ENCODE data around the gene WDR75.

Gene WDR75

DNA sequence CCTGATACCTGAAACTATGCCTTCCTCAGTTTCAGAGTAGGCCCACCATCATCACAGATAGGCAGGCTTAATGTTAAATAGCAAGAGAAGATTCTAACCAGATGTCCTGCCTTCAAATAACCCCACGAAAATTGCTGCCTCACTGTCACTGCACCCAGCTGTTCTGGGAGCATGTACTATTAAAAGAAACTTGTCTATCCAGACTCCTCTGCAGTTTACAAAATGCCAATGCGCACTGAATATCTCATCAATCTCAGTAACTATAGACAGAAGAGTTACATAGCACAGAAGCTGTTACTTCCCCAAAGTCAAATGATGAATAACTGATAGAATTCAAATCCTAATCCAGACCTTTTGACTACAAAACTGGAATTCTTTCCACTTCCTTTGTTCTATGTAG is 43.9 kb downstream of the WDR75 start (continued):
- TF ChIP-seq, protein P1, sequence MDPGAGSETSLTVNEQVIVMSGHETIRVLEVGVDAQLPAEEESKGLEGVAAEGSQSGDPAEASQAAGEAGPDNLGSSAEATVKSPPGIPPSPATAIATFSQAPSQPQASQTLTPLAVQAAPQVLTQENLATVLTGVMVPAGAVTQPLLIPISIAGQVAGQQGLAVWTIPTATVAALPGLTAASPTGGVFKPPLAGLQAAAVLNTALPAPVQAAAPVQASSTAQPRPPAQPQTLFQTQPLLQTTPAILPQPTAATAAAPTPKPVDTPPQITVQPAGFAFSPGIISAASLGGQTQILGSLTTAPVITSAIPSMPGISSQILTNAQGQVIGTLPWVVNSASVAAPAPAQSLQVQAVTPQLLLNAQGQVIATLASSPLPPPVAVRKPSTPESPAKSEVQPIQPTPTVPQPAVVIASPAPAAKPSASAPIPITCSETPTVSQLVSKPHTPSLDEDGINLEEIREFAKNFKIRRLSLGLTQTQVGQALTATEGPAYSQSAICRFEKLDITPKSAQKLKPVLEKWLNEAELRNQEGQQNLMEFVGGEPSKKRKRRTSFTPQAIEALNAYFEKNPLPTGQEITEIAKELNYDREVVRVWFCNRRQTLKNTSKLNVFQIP (CRISPR knock-in tag; IDR thresholded peaks at IDR 0.05; ENCODE audit: borderline replicate concordance, low read depth): no peak
- no peak for TF ChIP-seq ARNTL (CRISPR knock-in tag; IDR thresholded peaks at IDR 0.05; ENCODE audit: borderline replicate concordance, low read depth)
- TF ChIP-seq, protein P2, sequence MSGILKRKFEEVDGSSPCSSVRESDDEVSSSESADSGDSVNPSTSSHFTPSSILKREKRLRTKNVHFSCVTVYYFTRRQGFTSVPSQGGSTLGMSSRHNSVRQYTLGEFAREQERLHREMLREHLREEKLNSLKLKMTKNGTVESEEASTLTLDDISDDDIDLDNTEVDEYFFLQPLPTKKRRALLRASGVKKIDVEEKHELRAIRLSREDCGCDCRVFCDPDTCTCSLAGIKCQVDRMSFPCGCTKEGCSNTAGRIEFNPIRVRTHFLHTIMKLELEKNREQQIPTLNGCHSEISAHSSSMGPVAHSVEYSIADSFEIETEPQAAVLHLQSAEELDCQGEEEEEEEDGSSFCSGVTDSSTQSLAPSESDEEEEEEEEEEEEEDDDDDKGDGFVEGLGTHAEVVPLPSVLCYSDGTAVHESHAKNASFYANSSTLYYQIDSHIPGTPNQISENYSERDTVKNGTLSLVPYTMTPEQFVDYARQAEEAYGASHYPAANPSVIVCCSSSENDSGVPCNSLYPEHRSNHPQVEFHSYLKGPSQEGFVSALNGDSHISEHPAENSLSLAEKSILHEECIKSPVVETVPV (CRISPR knock-in tag; IDR thresholded peaks at IDR 0.05): no peak

DNA sequence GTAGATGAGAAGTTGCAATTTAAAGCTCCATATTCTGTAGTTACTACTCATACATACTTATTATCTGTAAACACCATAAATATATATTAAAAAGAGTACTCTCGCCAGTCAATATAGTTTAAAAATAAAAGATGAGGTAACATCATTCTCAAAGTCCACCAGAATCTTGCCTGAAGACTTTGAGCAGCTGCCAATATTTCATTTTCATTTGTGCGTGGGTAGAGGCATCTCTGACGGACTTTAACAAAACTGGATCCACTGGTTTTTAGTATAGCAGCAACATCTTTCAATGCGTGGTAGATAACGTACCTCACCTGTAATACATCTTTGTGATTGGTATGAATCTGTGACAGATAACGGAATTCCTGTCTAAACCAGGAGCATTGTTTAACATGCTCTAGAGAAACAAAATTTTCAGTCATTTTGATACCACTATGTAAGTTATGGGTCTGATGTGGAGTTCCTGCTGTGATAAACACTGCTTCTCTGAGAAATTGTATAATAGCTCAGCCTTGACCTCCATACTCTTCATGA is 45.0 kb downstream of the WDR75 start:
- no peak for TF ChIP-seq CSDC2 (CRISPR knock-in tag; IDR thresholded peaks at IDR 0.05)
- no peak for TF ChIP-seq BACH2 (CRISPR knock-in tag; IDR thresholded peaks at IDR 0.05; ENCODE audit: borderline replicate concordance)
- no peak for ATAC-seq

DNA sequence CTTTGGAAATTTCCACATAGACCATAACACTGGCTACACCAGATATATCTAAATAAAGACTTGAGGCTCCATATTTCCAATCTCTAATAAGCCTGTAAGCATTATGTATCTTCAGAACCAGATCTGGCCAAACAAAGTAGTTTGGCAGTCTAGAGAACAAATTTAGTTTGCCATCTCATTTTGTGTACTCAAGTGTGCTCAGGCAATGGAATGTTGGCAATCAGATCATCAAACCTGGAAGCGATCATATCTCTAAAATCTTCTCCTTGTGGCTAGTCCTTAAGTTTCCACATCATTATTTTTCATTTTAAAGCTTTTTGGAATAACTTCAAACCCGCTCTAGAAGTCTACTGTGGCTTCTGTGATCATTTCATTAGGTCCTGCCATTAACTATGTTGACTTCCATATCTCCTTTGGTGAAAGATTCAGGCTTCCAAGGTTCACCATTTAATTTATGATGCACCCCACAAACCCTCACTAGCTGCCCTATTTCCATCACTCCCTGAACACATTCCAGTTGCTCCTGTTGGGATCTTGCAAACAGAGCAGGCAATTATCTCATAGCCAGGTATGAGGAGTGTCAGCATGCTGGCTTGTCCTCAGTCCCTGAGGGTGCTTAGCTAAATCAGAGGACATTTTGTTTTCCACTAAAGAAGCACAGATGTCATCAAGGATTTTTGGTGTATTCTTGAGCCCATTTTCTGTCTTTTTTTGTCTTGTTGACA is 46.2 kb downstream of the WDR75 start:
- TF ChIP-seq, protein P3, sequence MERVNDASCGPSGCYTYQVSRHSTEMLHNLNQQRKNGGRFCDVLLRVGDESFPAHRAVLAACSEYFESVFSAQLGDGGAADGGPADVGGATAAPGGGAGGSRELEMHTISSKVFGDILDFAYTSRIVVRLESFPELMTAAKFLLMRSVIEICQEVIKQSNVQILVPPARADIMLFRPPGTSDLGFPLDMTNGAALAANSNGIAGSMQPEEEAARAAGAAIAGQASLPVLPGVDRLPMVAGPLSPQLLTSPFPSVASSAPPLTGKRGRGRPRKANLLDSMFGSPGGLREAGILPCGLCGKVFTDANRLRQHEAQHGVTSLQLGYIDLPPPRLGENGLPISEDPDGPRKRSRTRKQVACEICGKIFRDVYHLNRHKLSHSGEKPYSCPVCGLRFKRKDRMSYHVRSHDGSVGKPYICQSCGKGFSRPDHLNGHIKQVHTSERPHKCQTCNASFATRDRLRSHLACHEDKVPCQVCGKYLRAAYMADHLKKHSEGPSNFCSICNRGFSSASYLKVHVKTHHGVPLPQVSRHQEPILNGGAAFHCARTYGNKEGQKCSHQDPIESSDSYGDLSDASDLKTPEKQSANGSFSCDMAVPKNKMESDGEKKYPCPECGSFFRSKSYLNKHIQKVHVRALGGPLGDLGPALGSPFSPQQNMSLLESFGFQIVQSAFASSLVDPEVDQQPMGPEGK (CRISPR knock-in tag; IDR thresholded peaks at IDR 0.05; ENCODE audit: borderline replicate concordance): no peak
- TF ChIP-seq TCF4 (CRISPR knock-in tag; IDR thresholded peaks at IDR 0.05; ENCODE audit: borderline replicate concordance): no peak
- no peak for TF ChIP-seq SNAI2 (CRISPR knock-in tag; IDR thresholded peaks at IDR 0.05)
- no peak for TF ChIP-seq ZC3H10 (CRISPR knock-in tag; IDR thresholded peaks at IDR 0.05)
- TF ChIP-seq TOX (CRISPR knock-in tag; IDR thresholded peaks at IDR 0.05; ENCODE audit: borderline replicate concordance): no peak
- no peak for TF ChIP-seq ZNF8 (CRISPR knock-in tag; IDR thresholded peaks at IDR 0.05)
- TF ChIP-seq ZFP3 (CRISPR knock-in tag; IDR thresholded peaks at IDR 0.05): no peak
- no peak for TF ChIP-seq ZNF70 (CRISPR knock-in tag; IDR thresholded peaks at IDR 0.05)
- TF ChIP-seq, protein P4, sequence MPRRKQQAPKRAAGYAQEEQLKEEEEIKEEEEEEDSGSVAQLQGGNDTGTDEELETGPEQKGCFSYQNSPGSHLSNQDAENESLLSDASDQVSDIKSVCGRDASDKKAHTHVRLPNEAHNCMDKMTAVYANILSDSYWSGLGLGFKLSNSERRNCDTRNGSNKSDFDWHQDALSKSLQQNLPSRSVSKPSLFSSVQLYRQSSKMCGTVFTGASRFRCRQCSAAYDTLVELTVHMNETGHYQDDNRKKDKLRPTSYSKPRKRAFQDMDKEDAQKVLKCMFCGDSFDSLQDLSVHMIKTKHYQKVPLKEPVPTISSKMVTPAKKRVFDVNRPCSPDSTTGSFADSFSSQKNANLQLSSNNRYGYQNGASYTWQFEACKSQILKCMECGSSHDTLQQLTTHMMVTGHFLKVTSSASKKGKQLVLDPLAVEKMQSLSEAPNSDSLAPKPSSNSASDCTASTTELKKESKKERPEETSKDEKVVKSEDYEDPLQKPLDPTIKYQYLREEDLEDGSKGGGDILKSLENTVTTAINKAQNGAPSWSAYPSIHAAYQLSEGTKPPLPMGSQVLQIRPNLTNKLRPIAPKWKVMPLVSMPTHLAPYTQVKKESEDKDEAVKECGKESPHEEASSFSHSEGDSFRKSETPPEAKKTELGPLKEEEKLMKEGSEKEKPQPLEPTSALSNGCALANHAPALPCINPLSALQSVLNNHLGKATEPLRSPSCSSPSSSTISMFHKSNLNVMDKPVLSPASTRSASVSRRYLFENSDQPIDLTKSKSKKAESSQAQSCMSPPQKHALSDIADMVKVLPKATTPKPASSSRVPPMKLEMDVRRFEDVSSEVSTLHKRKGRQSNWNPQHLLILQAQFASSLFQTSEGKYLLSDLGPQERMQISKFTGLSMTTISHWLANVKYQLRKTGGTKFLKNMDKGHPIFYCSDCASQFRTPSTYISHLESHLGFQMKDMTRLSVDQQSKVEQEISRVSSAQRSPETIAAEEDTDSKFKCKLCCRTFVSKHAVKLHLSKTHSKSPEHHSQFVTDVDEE (CRISPR knock-in tag; IDR thresholded peaks at IDR 0.05): no peak
- no peak for TF ChIP-seq ZNF565 (CRISPR knock-in tag; conservative IDR thresholded peaks at IDR 0.05; ENCODE audit: low read depth)
- TF ChIP-seq RARB (CRISPR knock-in tag; IDR thresholded peaks at IDR 0.05): no peak
- no peak for TF ChIP-seq PPARA (CRISPR knock-in tag; IDR thresholded peaks at IDR 0.05; ENCODE audit: borderline replicate concordance)
- no peak for TF ChIP-seq ESRRG (CRISPR knock-in tag; IDR thresholded peaks at IDR 0.05)
- ATAC-seq: no peak

DNA sequence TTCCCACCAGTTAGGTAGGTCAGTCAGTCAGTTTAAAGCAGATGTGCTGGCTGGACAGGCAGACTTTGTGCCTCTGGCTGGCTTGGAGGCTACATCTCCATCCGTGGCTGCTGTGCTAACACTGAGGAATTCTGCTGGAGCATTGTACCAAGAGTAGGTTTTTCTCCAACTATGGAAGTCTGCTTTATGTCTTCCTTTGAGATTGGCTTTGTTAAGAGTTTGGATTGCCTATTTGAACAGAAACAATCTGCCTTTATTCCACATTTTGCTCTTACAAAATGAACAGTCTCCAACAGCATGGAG is 46.7 kb downstream of the WDR75 start:
- TF ChIP-seq GLIS3 (CRISPR knock-in tag; IDR thresholded peaks at IDR 0.05) (no peak), ZNF8 (CRISPR knock-in tag; IDR thresholded peaks at IDR 0.05) (no peak), ZNF565 (CRISPR knock-in tag; conservative IDR thresholded peaks at IDR 0.05; ENCODE audit: low read depth) (no peak), CSDC2 (CRISPR knock-in tag; IDR thresholded peaks at IDR 0.05) (no peak), ZNF70 (CRISPR knock-in tag; IDR thresholded peaks at IDR 0.05) (no peak)
- TF ChIP-seq, protein P5, sequence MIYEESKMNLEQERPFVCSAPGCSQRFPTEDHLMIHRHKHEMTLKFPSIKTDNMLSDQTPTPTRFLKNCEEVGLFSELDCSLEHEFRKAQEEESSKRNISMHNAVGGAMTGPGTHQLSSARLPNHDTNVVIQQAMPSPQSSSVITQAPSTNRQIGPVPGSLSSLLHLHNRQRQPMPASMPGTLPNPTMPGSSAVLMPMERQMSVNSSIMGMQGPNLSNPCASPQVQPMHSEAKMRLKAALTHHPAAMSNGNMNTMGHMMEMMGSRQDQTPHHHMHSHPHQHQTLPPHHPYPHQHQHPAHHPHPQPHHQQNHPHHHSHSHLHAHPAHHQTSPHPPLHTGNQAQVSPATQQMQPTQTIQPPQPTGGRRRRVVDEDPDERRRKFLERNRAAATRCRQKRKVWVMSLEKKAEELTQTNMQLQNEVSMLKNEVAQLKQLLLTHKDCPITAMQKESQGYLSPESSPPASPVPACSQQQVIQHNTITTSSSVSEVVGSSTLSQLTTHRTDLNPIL (CRISPR knock-in tag; IDR thresholded peaks at IDR 0.05; ENCODE audit: low read depth): no peak
- TF ChIP-seq, protein P2 (CRISPR knock-in tag; IDR thresholded peaks at IDR 0.05): no peak

More for the DNA sequence above, 46.7 kb downstream of the WDR75 start:
- ATAC-seq: no peak

Measured in SK-N-SH treated with all-trans-retinoic acid at 6 μM for 48 hours (cell line).